ENCODE measurements around the gene IRX4.
"Not testable (repeated sequence)": the region's sequence is repeated elsewhere in the genome, so short reads cannot be mapped to it uniquely, and the experiment has no call there.

Gene IRX4

GRCh38 chr5:1860949-1861348 lies 21.8 kb downstream of the IRX4 start:
- no peak for DNase-seq (ENCODE audit: low read depth in 2 of 3, low spot score in 2 of 3)

GRCh38 chr5:1860021-1860610 lies 22.6 kb downstream of the IRX4 start:
- DNase-seq (ENCODE audit: low read depth in 2 of 3, low spot score in 2 of 3): no peak

- DNase-seq (ENCODE audit: low read depth in 2 of 3, low spot score in 2 of 3): no peak
Observed at GRCh38 chr5:1859099-1859498, 23.6 kb downstream of the IRX4 start.

- DNase-seq (ENCODE audit: low read depth in 2 of 3, low spot score in 2 of 3): no peak
Observed at GRCh38 chr5:1858436-1858835, 24.3 kb downstream of the IRX4 start.

GRCh38 chr5:1857256-1857600 lies 25.5 kb downstream of the IRX4 start:
- DNase-seq (ENCODE audit: low read depth in 2 of 3, low spot score in 2 of 3): no peak

- DNase-seq (ENCODE audit: low read depth in 2 of 3, low spot score in 2 of 3): no peak
Observed at GRCh38 chr5:1856596-1857255, 26.0 kb downstream of the IRX4 start.

- DNase-seq (ENCODE audit: low read depth in 2 of 3, low spot score in 2 of 3): no peak
Observed at GRCh38 chr5:1855596-1855995, 27.1 kb downstream of the IRX4 start.

- DNase-seq (ENCODE audit: low read depth in 2 of 3, low spot score in 2 of 3): no peak
Observed at GRCh38 chr5:1855075-1855474, 27.6 kb downstream of the IRX4 start.

- no peak for DNase-seq (ENCODE audit: low read depth in 2 of 3, low spot score in 2 of 3)
Observed at GRCh38 chr5:1853531-1853930, 29.2 kb downstream of the IRX4 start.

- no peak for DNase-seq (ENCODE audit: low read depth in 2 of 3, low spot score in 2 of 3)
Observed at GRCh38 chr5:1852324-1852947, 30.3 kb downstream of the IRX4 start.

- no peak for DNase-seq (ENCODE audit: low read depth in 2 of 3, low spot score in 2 of 3)
Observed at GRCh38 chr5:1851290-1851934, 31.3 kb downstream of the IRX4 start.

GRCh38 chr5:1850324-1851154 lies 32.2 kb downstream of the IRX4 start:
- no peak for DNase-seq (ENCODE audit: low read depth in 2 of 3, low spot score in 2 of 3)

GRCh38 chr5:1847611-1848010 lies 35.1 kb downstream of the IRX4 start:
- no peak for DNase-seq (ENCODE audit: low read depth in 2 of 3, low spot score in 2 of 3)

GRCh38 chr5:1847056-1847455 lies 35.7 kb downstream of the IRX4 start:
- DNase-seq (ENCODE audit: low read depth in 2 of 3, low spot score in 2 of 3): no peak

- no peak for DNase-seq (ENCODE audit: low read depth in 2 of 3, low spot score in 2 of 3)
Observed at GRCh38 chr5:1846583-1846982, 36.1 kb downstream of the IRX4 start.

GRCh38 chr5:1845696-1846095 lies 37.0 kb downstream of the IRX4 start:
- no peak for DNase-seq (ENCODE audit: low read depth in 2 of 3, low spot score in 2 of 3)

GRCh38 chr5:1844708-1845436 lies 37.9 kb downstream of the IRX4 start:
- DNase-seq (ENCODE audit: low read depth in 2 of 3, low spot score in 2 of 3): no peak

GRCh38 chr5:1843761-1844160 lies 39.0 kb downstream of the IRX4 start:
- DNase-seq (ENCODE audit: low read depth in 2 of 3, low spot score in 2 of 3): not testable (repeated sequence)

GRCh38 chr5:1842004-1842819 lies 40.5 kb downstream of the IRX4 start:
- DNase-seq (ENCODE audit: low read depth in 2 of 3, low spot score in 2 of 3): no peak
